Stimulated activated CD4-positive, alpha-beta T cell treated with anti-CD3 and anti-CD28 coated beads, Interleukin-2, amount 100 ng/mL, for 4 hours (primary cell): ENCODE measurements around the gene SYT17.

Source experiments
- DNase-seq: peaks from one replicate; pipeline ENCODE4 v3.0.0-alpha.2; 2020; ENCODE audit warnings: low read depth

Gene SYT17, protein sequence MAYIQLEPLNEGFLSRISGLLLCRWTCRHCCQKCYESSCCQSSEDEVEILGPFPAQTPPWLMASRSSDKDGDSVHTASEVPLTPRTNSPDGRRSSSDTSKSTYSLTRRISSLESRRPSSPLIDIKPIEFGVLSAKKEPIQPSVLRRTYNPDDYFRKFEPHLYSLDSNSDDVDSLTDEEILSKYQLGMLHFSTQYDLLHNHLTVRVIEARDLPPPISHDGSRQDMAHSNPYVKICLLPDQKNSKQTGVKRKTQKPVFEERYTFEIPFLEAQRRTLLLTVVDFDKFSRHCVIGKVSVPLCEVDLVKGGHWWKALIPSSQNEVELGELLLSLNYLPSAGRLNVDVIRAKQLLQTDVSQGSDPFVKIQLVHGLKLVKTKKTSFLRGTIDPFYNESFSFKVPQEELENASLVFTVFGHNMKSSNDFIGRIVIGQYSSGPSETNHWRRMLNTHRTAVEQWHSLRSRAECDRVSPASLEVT

DNA sequence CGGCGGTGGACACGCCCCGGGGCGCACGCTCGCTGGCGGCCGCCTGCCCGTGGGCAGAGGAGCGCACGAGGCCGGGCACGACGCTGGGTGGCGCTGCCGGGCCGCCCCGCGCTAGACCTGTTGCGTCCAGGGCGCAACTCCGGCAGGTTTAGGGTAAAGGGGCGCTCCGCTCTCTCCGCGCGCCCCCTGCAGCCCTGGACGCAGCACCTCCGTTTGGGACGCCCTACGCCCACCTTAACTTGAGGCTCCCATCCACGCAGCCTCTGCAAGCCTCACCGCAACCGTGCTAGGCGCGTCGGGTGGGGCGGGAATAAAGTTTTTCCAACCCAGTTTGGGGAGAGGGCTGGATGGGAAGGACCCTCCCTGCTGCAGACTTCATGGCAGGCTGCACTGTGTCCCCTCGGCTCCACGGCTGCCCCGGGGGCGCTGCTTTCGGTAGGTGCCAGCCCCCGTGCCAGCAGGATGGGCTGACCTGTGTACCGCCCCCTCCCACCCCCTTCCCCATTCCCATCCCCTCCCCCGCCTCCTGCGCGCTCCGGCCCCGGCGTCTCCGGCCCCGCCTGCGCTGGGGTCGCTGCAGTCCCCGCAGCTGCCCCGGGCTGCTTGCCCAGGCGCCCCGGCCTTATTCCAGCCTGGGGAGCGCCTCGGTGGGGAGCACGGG lies at the start of gene SYT17:
Gene SYT17 (plus strand): TSS at position 531 of the 661 bp plus-strand sequence. CDS start 407 bp downstream, outside the sequence.
- no peak for DNase-seq

DNA sequence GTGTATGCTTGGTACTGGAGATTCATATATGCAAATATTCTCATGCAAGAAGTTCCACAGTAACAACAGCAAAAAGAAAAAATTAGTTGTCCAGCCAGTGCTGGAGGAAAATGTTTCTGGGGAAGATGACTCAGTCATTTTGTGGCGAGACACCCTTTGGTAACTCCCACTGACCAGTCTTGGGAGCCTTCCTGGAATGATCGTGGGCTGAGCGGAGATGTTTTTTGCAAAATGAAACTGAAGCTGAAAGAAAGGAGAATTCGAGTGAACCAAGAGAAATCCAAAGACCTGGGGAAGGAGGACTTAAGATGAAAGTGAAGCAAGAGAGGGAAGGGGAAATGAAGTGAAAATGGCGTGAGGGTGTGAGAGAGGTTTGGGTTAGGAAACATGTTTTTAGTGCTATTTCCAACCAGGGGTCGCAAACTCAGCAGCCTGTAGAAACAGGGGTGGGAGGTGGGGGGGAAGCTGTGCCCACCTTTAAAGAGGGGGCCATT lies 49.1 kb upstream of the SYT17 start:
- peak; percentile 10 for DNase-seq

DNA sequence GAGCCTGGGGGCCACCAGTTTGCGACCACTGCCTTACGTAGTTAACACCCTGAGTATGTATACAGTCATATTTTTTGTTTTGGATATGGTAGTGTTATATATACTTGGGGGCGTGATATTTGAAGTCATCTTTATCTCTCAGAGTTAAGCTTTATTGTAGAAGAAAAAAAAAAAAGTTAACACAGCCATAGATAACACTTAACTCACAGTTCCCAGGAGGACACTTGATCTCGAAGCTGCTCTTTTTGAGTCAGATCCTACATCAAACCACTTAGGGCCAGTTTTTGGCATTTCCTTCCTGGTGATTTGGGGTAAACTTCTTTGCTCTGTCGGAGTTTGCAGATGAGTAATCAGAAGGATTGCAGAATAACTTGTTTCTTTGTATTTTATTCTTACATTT lies 48.5 kb upstream of the SYT17 start:
- no peak for DNase-seq

DNA sequence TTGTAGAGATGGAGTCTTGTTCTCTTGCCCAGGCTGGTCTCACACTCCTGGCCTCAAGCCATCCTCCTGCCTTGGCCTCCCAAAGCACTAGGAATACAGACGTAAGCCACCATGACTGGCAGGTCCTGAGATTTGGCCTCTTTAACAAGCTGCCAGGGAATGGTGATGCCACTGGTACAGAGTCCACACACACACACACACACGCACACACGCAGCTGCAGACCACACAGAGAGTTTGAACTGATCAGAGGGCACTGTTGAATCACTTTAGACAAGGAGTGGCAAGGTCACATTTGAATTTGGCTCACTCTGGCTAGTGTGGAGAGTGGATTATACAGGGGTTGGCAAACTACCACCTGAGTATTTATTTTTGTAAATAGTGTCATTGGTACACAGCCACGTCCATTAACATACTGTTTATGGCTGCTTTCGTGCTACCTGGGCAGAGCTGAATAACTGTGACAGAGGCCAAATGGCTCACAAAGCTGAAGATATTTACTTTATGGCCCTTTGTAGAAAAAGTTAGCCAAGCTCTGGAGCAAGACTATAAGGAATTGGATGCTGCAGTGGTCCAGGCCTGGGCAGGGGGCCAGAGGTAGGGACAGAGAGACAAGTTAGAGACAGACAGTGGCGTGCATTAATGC lies 44.4 kb upstream of the SYT17 start:
- no peak for DNase-seq

DNA sequence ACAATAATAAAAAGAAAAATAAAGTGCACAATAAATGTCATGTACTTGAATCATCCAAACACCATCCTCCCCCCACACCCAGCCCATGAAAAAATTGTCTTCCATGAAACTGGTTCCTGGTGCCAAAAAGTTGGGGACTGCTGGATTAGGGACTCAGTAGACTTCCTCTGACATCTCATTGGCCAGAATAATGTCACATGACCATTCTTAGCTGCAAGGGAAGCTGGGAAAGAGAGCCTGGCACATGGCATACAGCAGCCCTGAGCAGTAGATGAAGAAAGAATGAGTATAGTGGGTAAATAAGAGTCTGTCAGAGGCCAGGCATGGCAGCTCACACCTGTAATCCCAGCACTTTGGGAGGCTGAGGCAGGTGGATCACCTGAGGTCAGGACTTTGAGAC lies 41.7 kb upstream of the SYT17 start:
- no peak for DNase-seq

DNA sequence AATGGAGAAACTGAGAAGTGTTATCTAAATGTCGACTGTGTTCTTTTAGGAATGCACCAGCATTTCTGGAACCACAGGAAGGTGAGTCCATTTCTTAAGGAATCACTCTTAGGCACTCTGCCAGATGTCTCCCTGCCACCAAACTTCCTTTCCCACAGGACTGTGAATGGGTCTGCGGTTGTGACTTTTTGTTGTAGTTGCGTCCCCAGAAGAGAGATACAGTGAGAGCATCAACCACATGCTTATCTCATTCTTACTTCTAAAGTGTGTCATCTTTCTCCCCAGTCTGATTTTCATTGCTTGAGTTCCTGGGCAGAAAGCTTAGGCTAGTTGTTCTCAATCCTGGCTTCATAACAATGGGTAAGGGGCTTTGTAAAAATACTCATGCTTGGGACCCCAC lies 40.8 kb upstream of the SYT17 start:
- no peak for DNase-seq

DNA sequence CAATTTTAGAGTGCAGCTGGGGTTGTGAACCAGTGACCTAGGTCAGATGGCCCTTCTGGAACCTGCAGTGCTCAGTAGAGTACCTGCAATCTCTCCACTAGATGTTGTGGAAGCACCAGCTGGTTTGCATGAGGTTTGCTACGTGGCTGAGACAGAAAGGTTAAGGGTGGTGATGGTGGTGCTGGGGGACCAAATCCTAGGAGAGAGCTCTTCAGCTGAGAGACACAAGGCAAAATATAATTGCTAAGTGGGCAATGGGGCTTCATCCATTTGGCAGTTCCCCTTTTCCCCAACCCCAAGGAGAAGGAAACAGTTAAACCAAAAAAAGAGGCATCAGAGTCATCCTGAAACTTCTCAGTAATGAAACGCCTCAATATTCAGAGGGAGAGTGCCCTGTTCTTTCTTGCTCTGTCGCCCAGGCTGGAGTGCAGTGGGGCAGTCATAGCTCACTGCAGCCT lies 40.3 kb upstream of the SYT17 start:
- no peak for DNase-seq

DNA sequence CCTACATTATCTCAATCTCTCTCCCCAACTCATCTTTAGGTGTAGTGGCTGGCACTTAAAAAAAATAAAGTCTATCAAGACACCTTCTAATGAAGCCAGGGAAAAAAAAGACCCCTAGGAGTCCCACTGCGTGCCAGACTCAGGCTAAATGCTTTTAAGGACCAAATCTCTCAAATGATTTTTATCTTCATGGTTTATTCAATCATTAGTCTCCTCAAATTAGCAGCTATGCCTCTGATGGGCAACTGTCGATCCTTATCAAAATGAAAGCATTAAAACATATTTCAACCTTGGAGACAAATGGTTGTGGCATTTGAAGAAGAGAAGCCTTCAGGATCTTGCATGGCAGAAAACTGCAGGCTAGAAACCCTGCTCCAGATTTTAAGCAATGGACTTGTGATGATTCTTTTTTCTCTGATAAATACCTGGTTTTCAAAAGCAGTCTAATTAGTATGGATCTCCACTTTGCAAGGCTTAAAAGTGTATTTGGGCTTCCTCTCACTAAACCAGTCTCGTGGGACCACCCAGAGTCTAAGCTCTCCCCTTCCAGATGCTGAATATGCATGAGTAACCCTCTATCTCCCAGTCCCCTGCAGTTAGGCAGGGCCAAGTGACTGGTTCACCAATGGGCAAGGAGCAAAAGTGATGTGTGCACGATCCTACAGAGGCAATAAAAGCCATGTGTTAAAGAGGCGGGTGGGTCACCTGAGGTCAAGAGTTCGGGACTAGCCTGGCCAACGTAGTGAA lies 39.4 kb upstream of the SYT17 start:
- no peak for DNase-seq

DNA sequence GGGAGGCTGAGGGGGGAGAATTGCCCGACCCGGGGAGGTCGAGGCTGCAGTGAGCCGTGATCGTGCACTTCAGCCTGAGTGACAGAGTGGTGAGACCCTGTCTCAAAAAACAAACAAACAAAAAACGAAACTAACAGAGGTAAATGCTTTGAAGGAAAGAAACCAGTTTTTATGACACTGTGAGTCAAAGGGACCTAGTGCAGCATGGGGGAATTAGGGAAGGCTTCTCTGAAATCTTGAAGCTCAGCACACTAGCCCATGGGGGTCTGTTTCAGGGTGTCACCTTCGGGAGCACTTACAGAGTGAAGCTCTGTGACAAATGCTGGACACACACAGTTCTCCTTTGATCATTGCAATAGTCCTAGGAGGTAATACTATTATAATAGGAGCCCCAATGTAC lies 37.7 kb upstream of the SYT17 start:
- no peak for DNase-seq

DNA sequence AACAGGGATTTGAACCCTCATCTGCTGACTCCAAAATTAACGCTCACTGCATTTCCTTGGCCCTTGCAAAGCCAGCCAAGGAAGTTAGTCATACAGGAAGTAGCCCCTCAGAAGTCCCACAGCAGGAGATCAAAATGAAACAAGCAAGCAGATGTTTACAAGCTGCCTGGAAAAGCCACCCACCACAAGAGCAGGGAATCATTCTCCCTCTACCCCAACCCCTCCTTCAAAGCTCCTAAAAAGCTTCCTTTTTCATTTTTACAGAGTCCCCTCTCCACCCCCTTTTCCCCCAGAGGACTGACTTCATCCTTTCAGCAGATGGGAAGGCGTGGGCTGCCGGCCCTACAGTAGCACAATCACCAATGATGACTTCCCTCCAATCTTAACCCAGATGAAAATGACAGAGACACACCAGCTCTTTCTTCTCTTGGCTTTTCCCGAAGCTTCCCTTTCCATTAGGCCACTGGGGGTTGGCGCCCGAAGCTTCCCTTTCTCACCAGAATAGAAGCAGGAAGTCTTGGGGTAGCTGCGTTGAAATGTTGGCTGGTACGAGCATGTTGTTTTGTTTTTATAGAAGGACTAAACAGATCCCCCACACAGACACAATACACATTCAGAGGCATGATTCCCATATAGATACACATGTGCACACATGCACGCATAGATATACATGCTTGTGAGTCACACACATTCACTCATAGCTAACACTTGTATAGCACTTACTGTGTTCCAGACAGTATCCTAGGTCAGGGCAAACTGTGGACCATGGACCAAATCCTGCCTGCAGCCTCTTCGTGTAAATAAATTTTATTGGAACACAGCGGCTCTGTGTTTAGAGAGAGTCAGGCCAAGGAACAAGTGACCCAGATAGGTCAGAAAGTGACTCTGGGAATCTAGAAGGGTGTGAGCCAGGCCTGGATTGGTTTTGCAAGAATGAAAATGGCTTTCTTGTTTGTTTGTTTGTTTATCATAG lies 36.9 kb upstream of the SYT17 start:
- DNase-seq: no peak

DNA sequence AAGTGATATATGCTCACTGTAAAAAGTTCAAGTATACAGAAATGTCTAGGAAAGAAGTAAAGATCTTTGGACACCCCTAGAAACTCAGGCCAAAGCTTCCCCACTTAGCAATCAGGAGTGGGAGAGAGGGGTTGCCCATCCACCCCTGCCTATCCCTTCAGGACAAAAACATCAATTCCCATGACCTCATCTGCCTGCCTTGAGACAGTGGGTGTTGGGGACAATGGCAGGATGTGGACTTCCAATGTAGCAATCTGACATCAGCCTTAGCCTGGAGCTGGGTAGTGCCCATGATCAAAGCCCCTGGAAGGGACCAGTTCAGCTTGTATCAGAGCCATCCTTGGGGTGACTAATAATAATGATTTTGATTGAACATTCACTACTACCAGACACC lies 36.2 kb upstream of the SYT17 start:
- no peak for DNase-seq

DNA sequence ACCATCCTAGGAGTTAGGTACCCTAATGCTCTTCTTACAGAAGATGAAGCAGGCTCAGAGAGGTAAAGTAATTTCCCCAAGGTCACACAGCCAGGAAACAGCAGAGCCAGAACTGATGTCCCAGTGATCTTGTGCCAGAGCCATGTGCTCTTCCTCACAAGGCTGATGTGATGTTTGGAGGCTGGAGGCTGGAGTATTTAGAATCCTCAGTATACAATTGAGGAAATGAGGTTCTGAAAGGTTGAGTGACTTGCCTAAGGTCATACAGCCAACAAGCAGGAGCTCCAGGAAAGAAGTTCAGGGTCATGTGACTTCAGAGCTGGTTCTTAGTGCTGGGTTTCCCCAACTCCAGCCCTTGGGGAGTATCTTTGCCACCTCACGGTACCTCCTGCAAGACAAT lies 35.8 kb upstream of the SYT17 start:
- DNase-seq: no peak

DNA sequence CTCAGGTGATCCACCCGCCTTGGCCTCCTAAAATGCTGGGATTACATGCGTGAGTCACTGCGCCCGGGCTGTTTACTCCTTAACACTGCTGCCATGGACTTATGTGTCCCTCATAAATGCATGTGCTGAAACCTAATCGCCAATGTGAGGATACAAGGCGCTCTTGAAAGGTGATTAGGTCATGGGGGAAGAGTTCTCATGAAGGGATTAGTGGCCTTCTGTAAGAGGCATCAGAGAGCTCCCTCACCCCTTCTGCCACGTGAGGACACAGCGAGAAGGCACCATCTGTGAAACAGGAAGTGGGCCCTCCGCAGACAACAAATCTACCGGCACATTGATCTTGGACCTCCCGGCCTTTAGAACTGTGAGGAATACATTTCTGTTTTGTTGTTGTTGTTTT lies 35.1 kb upstream of the SYT17 start:
- DNase-seq: no peak

DNA sequence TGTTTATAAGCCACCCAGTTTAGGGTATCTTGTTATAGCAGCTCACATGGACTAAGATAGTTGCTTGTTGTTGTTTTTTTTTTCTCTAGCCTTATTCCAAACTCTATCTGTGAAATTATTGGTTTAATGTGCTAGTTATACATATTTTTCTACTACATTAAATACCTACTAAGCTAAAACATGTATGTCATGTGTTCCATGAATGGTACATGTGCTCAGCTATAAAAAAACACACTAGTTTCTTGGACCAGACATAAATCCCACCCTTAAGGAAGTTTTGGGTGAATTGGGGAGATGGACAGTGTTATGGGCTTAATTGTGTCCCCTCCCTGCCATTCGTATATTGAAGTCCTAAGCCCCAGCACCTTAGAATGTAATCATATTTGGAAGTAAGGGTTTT lies 34.4 kb upstream of the SYT17 start:
- no peak for DNase-seq

DNA sequence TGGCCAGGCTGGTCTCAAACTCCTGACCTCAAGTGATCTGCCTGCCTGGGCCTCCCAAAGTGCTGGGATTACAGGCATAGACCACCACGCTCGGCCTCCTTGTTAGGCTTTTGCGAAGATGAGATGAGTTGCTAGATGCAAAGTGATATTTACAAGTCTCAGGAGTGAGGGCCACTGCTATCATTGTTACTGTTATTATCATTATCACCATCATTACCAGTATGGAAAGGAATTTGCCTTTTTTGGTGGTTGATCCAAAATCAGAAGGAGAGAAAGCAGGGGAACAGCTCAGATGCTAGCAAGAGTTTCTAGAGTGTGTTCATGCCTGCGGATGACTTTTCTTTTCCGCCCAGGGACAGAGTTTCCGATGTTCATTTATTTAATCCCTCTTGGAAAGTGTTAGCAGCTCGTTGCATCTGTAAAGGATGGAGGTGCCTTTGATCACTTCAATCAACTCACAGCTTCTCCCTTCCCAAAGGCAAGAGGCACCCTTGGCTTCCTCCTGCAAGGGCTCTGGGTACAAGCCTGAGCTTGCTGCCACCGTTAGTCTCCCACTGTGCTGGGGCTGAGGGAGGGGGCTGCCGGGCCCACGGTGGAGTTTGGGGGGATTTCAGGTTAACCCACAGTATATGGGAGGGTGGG lies 32.7 kb upstream of the SYT17 start:
- DNase-seq: no peak

DNA sequence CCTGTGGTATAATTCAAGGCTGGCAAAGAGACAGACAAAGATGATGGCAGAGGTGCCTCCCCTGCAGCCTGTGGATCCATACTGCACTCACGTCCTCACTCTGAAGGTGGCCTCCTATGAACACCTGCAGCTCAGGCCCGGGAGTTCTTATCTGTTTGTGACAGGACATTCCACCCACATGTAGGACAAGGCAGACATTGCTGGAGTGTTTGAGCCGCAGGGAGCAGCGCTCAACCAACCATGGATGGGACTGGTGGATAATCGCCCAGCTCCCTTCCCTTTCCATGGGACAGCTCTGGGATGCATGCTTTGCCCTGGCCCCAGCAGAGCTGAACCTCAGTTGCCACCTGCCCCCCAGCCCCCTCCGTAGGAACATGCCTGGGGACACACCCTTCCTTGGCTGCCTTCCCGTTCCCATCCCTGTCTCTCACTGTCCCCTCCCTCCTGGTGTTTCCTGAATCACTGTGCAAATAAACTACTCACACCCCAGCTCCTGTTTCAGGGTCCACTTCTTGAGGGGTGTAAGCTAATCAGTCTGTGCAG lies 32.1 kb upstream of the SYT17 start:
- no peak for DNase-seq

DNA sequence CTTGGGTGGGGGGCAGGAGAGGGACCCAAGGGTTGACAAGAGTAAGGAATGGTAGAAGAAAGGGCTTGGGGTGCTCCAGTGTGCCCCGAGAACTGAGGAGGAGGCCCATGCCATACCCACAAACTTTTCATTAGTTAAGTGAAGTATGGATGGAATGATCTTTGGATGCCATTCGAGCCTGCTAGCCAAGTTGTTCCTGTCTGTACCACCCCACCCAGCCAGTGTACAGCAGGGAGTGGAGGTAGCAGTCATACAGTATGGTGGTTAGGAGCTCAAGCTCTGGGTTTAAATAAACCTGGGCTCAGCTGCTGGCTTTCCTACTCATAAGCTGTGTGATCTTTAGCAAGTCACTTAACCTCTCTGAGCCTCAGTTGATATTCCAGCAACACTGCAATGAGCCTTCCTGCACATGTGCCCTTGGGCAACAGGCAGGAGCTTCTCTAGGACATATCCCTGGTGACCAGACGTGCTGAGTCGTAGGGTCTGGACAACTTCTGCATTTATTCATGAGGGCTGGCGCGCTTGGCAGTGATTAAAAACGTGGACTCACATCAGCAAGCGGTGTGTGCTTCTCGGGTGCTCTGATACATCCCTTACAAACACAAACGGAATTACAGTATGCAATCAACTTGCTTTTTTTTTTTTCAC lies 31.4 kb upstream of the SYT17 start:
- no peak for DNase-seq

DNA sequence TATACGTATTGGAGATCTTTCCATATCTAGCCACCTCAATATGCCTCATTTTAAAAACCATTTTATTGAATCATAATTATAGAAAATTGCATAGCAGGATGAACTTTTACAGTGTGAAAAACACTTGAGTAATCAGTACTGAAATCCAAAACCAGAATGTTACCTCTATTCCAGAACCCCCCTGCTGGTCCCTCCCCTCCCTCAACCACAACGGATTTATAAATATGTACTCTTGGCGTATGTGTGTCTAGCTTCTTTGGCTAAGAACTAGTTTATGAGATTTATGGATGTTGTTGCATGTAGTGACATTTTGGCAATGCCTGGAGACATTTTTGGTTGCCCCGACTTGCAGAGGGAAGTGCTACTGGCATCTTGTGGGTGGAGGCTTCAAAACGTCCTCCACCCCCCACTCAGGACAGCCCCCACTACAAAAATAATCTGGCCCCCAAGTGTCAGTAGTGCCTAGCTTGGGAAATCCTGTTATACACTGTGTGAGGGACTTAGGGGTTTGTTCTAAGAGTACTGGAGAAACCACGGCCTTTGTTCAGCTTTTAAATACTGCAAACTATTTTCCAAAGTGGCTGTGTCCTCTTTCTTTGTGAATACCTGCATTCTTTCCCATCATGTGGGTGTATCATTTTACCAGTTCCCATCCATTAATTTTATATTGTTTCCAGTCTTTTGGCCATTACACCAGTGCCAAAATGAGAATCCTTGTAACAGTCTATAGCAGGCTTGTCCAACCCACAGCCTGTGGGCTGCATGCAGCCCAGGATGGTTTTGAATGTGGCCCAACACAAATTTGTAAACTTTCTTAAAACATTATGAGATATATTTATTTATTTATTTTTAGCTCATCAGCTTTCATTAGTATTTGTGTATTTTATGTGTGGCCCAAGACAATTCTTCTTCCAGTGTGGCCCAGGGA lies 30.6 kb upstream of the SYT17 start:
- no peak for DNase-seq
